Neuronal stem cell (in vitro differentiated cells): ENCODE results near the gene TPPP.

Experiments used
- DNase-seq: peaks from one replicate; pipeline ENCODE4 v3.0.0-alpha.2; 2013; ENCODE audit warnings: low spot score
- H2AFZ ChIP-seq: one replicate; pipeline ENCODE4 v1.6.1; 2013; ENCODE audit warnings: mild to moderate bottlenecking, low read length, inconsistent platforms
- H2AK5ac ChIP-seq: 2 replicates; pipeline ENCODE4 v1.6.1; 2013; ENCODE audit warnings: low read depth, mild to moderate bottlenecking, inconsistent platforms, low read length, moderate library complexity, mixed read lengths
- H2BK120ac ChIP-seq: 2 replicates; pipeline ENCODE4 v1.6.1; 2013; ENCODE audit warnings: low read depth, mild to moderate bottlenecking, inconsistent platforms, low read length, moderate library complexity, mixed read lengths
- H2BK12ac ChIP-seq: one replicate; pipeline ENCODE4 v1.6.1; 2013; ENCODE audit warnings: low read length, inconsistent platforms
- H2BK15ac ChIP-seq: 2 replicates; pipeline ENCODE4 v1.6.1; 2013; ENCODE audit warnings: mild to moderate bottlenecking, low read length, inconsistent platforms, mixed read lengths
- H2BK5ac ChIP-seq: one replicate; pipeline ENCODE4 v1.6.1; 2013; ENCODE audit warnings: inconsistent platforms, mild to moderate bottlenecking, low read length, moderate library complexity
- H3K14ac ChIP-seq: one replicate; pipeline ENCODE4 v1.6.1; 2013; ENCODE audit warnings: low read length, inconsistent platforms
- H3K18ac ChIP-seq: 2 replicates; pipeline ENCODE4 v1.6.1; 2013; ENCODE audit warnings: low read length, inconsistent platforms
- H3K23ac ChIP-seq: 2 replicates; pipeline ENCODE4 v1.6.1; 2013; ENCODE audit warnings: low read depth, mild to moderate bottlenecking, mixed read lengths, low read length, inconsistent platforms; ENCODE audit not compliant: poor library complexity
- H3K27ac ChIP-seq: replicated peaks from 3 replicates; pipeline ENCODE4 v1.5.1; 2013; ENCODE audit warnings: low read length, inconsistent platforms
- H3K27me3 ChIP-seq, 3 experiments: 2 replicates each; pipeline ENCODE4 v1.6.1; 2013; ENCODE audit warnings: low read length in 3 of 3, mild to moderate bottlenecking in 2 of 3, inconsistent platforms in 1 of 3, low read depth in 1 of 3, mixed read lengths in 1 of 3, moderate library complexity in 1 of 3; ENCODE audit not compliant: control insufficient read depth in 3 of 3, insufficient read depth in 3 of 3
- H3K36me3 ChIP-seq, 2 donors: replicated peaks in 1 of 2; 2 replicates each; pipeline ENCODE4 v1.6.1; 2013; ENCODE audit warnings: low read length in 2 of 2; ENCODE audit not compliant: control insufficient read depth in 2 of 2, insufficient read depth in 2 of 2
- H3K4ac ChIP-seq: 2 replicates; pipeline ENCODE4 v1.6.1; 2013; ENCODE audit warnings: inconsistent platforms, mild to moderate bottlenecking, low read length, moderate library complexity
- H3K4me1 ChIP-seq, 2 donors: 1 replicate in 1 of 2; 2 replicates in 1 of 2; pipeline ENCODE4 v1.6.1; 2013; ENCODE audit warnings: low read length in 2 of 2, low read depth in 1 of 2; ENCODE audit not compliant: control insufficient read depth in 2 of 2, insufficient read depth in 1 of 2
- H3K4me2 ChIP-seq: one replicate; pipeline ENCODE4 v1.6.1; 2013; ENCODE audit warnings: mild to moderate bottlenecking, low read length, inconsistent platforms; ENCODE audit not compliant: insufficient read depth, poor library complexity, severe bottlenecking
- H3K4me3 ChIP-seq, 2 donors: 2 replicates each; pipeline ENCODE4 v1.5.1; 2013; ENCODE audit warnings: low read length in 2 of 2, mild to moderate bottlenecking in 2 of 2, inconsistent platforms in 1 of 2, moderate library complexity in 1 of 2
- H3K79me1 ChIP-seq: one replicate; pipeline ENCODE4 v1.6.1; 2013; ENCODE audit warnings: low read depth, mild to moderate bottlenecking, inconsistent platforms, low read length, moderate library complexity
- H3K9ac ChIP-seq: one replicate; pipeline ENCODE4 v1.6.1; 2013; ENCODE audit warnings: mild to moderate bottlenecking, low read depth, low read length, inconsistent platforms; ENCODE audit not compliant: poor library complexity
- H3K9me3 ChIP-seq, 2 donors: replicated peaks in 1 of 2; 2 replicates each; pipeline versions ENCODE3 to v1.6.1; 2013; ENCODE audit warnings: low read length in 2 of 2, mild to moderate bottlenecking in 2 of 2, inconsistent platforms in 1 of 2, low read depth in 1 of 2, mixed read lengths in 1 of 2, moderate library complexity in 1 of 2; ENCODE audit not compliant: control insufficient read depth in 2 of 2, insufficient read depth in 1 of 2
- H4K8ac ChIP-seq: one replicate; pipeline ENCODE4 v1.6.1; 2013; ENCODE audit warnings: low read depth, mild to moderate bottlenecking, inconsistent platforms, low read length, moderate library complexity
- H4K91ac ChIP-seq: one replicate; pipeline ENCODE4 v1.6.1; 2013; ENCODE audit warnings: low read length, low read depth, mild to moderate bottlenecking, inconsistent platforms; ENCODE audit not compliant: poor library complexity
- WGBS, 2 donors: extraction: QIAGEN DNeasy Blood & Tissue Kit; methylation state at CpG; one replicate each; pipeline ENCODE4 v1.1.7; 2013; ENCODE audit warnings: missing lambda C conversion rate in 2 of 2, mixed read lengths in 1 of 2; ENCODE audit not compliant: insufficient read length in 2 of 2, insufficient replicate concordance in 1 of 2; ENCODE audit errors: extremely low coverage in 2 of 2; 5-methylcytosine and 5-hydroxymethylcytosine counted together

The TPPP gene

GRCh38 chr5:664994-665360 is 28.2 kb downstream of the TPPP start:
- H4K91ac ChIP-seq: no peak overlapping the region
- H2AK5ac ChIP-seq: no peak overlapping the region
- DNase-seq: no peak
- H3K27ac ChIP-seq: no peak overlapping the region
- H4K8ac ChIP-seq: no peak overlapping the region
- no peak overlapping the region for H3K4ac ChIP-seq
- H3K18ac ChIP-seq: no peak overlapping the region
- H3K14ac ChIP-seq: peak overlapping the region; percentile 82
- peak overlapping the region; percentile 39 for H2BK5ac ChIP-seq
- H3K27me3 ChIP-seq: no peaks in the 10 kb centered on the region
- H3K23ac ChIP-seq: peak overlapping the region; percentile 80
- no peak overlapping the region for H3K4me2 ChIP-seq
- H3K9me3 ChIP-seq: peaks cover 2 to 6% of the 10 kb centered on the region in 2 donors
- H3K79me1 ChIP-seq: peaks cover 5% of the 10 kb centered on the region
- H3K4me1 ChIP-seq: peaks cover 0 to 6% of the 10 kb centered on the region in 2 donors
- no peak overlapping the region for H3K4me3 ChIP-seq
- H2BK15ac ChIP-seq: no peak overlapping the region
- peaks cover 48 to 81% of the 10 kb centered on the region in 2 donors for H3K36me3 ChIP-seq
- no CpG with 5 or more reads among the region's 20 CpGs for WGBS, 2 donors
- no peak overlapping the region for H2AFZ ChIP-seq
- no peak overlapping the region for H3K9ac ChIP-seq
- no peak overlapping the region for H2BK120ac ChIP-seq
- H2BK12ac ChIP-seq: no peak overlapping the region

- peaks cover 5% of the 10 kb centered on the region for H3K79me1 ChIP-seq
- peaks cover 0 to 6% of the 10 kb centered on the region in 2 donors for H3K4me1 ChIP-seq
- WGBS, 2 donors: no CpG with 5 or more reads among the region's 24 CpGs
- H2AK5ac ChIP-seq: no peak overlapping the region
- no peak overlapping the region for H3K4me2 ChIP-seq
- H4K91ac ChIP-seq: no peak overlapping the region
- H2AFZ ChIP-seq: no peak overlapping the region
- no peak overlapping the region for H2BK12ac ChIP-seq
- H2BK15ac ChIP-seq: peak overlapping the region; percentile 49
- peak overlapping the region; percentile 3 for H4K8ac ChIP-seq
- no peak for DNase-seq
- H3K4me3 ChIP-seq: no peak overlapping the region
- H3K18ac ChIP-seq: no peak overlapping the region
- peaks cover 53 to 86% of the 10 kb centered on the region in 2 donors for H3K36me3 ChIP-seq
- no peak overlapping the region for H3K23ac ChIP-seq
- no peak overlapping the region for H3K4ac ChIP-seq
- no peak overlapping the region for H3K14ac ChIP-seq
- peak overlapping the region; percentile 12 for H3K9ac ChIP-seq
- H2BK120ac ChIP-seq: no peak overlapping the region
- H3K27me3 ChIP-seq: no peaks in the 10 kb centered on the region
- H3K9me3 ChIP-seq: peaks cover 6 to 11% of the 10 kb centered on the region in 2 donors
- H2BK5ac ChIP-seq: peak overlapping the region; percentile 39
- no peak overlapping the region for H3K27ac ChIP-seq
Measured at GRCh38 chr5:664343-664993, 28.7 kb downstream of the TPPP start.

GRCh38 chr5:663436-664342 is 29.5 kb downstream of the TPPP start:
- DNase-seq: no peak
- WGBS, 2 donors: no CpG with 5 or more reads among the region's 38 CpGs
- Histone ChIP-seq H3K23ac (no peak overlapping the region), H3K4me2 (no peak overlapping the region), H2BK15ac (no peak overlapping the region), H3K14ac (no peak overlapping the region), H2AK5ac (no peak overlapping the region), H3K27ac (no peak overlapping the region), H3K4ac (no peak overlapping the region), H3K18ac (no peak overlapping the region), H4K91ac (no peak overlapping the region), H3K9me3 (peaks cover 9 to 19% of the 10 kb centered on the region in 2 donors), H3K9ac (no peak overlapping the region), H2AFZ (no peak overlapping the region), H3K4me3 (peak overlapping the region in 1 of 2 donors; percentile 20), H2BK120ac (no peak overlapping the region), H3K4me1 (peaks cover 0 to 4% of the 10 kb centered on the region in 2 donors), H3K27me3 (no peaks in the 10 kb centered on the region), H2BK12ac (peak overlapping the region; percentile 22), H2BK5ac (no peak overlapping the region), H4K8ac (no peak overlapping the region), H3K79me1 (peaks cover 5% of the 10 kb centered on the region), H3K36me3 (peaks cover 56 to 90% of the 10 kb centered on the region in 2 donors)
